OCI-LY3 (cell line): ENCODE measurements around the gene FICD.

Experiments used
- H2AFZ ChIP-seq: fragments of 200-600, 300-600 bp; shearing (Covaris generic); 2 replicates; pipeline ENCODE4 v1.6.0; 2014; ENCODE audit warnings: antibody characterized with exemption, low read depth, low read length
- H3K27ac ChIP-seq: fragments of 200-600, 300-600 bp; sonication (generic); 2 replicates; pipeline ENCODE4 v1.5.1; 2014; ENCODE audit warnings: mild to moderate bottlenecking, low read length, moderate library complexity, mixed read lengths
- H3K27me3 ChIP-seq: fragments of 200-600, 300-600 bp; sonication (generic); 2 replicates; pipeline ENCODE4 v1.6.1; 2014; ENCODE audit warnings: low read depth, low read length, mixed read lengths
- H3K36me3 ChIP-seq: fragments of 200-600, 300-600 bp; sonication (generic); replicated peaks from 2 replicates; pipeline ENCODE3; 2014; ENCODE audit warnings: low read depth, low read length, mixed read lengths
- H3K4me1 ChIP-seq: fragments of 300-600, 200-600 bp; sonication (generic); 2 replicates; pipeline ENCODE4 v1.6.1; 2014; ENCODE audit warnings: low read length, mixed read lengths
- H3K4me2 ChIP-seq: fragments of 200-600, 300-600 bp; sonication (generic); 2 replicates; pipeline ENCODE4 v1.6.1; 2014; ENCODE audit warnings: low read length, mixed read lengths
- H3K4me3 ChIP-seq: fragments of 300-600, 200-600 bp; sonication (generic); 2 replicates; pipeline ENCODE4 v1.5.1; 2014; ENCODE audit warnings: antibody characterized with exemption, mild to moderate bottlenecking, low read length, moderate library complexity
- H3K79me2 ChIP-seq: fragments of 300-600, 200-600 bp; shearing (Covaris generic); 2 replicates; pipeline ENCODE4 v1.6.1; 2014; ENCODE audit warnings: mild to moderate bottlenecking, low read length, mixed read lengths
- H3K9ac ChIP-seq: fragments of 300-600, 200-600 bp; shearing (Covaris generic); 2 replicates; pipeline ENCODE4 v1.6.0; 2014; ENCODE audit warnings: mild to moderate bottlenecking, low read length, moderate library complexity
- H3K9me3 ChIP-seq: fragments of 200-600, 300-600 bp; shearing (Covaris generic); 2 replicates; pipeline ENCODE4 v1.6.1; 2014; ENCODE audit warnings: low read length, mixed read lengths; ENCODE audit not compliant: insufficient read depth
- H4K20me1 ChIP-seq: fragments of 200-600, 300-600 bp; sonication (generic); 2 replicates; pipeline ENCODE4 v1.6.1; 2016; ENCODE audit warnings: low read length, mixed read lengths; ENCODE audit not compliant: insufficient read depth
- CTCF ChIP-seq: fragments of 200-600, 300-600 bp; sonication (generic); IDR thresholded peaks from 2 replicates; pipeline ENCODE4 v1.5.1; 2014; ENCODE audit warnings: antibody characterized with exemption, low read length, low read depth
- EZH2phosphoT487 ChIP-seq: fragments of 200-600 bp; shearing (Covaris generic); IDR thresholded peaks from 2 replicates; pipeline ENCODE4 v1.6.1; 2018; ENCODE audit warnings: antibody characterized with exemption, mixed run types, low read depth

The FICD gene

GRCh38 chr12:108526482-108527165 lies 11.5 kb downstream of the FICD start:
- no peaks in the 10 kb centered on the region for H3K9me3 ChIP-seq
- H3K4me3 ChIP-seq: no peak overlapping the region
- no peak overlapping the region for H3K27ac ChIP-seq
- peaks cover 9% of the 10 kb centered on the region; the same call in 1 of the 2 replicates for H4K20me1 ChIP-seq
- no peak overlapping the region for H2AFZ ChIP-seq
- no peak overlapping the region for H3K9ac ChIP-seq
- H3K36me3 ChIP-seq: peaks cover 80% of the 10 kb centered on the region
- TF ChIP-seq EZH2phosphoT487 (no peak), CTCF (no peak)
- H3K27me3 ChIP-seq: no peaks in the 10 kb centered on the region
- H3K4me1 ChIP-seq: no peaks in the 10 kb centered on the region
- H3K4me2 ChIP-seq: no peak overlapping the region
- peaks cover 10% of the 10 kb centered on the region for H3K79me2 ChIP-seq

- H2AFZ ChIP-seq: no peak overlapping the region
- H3K9ac ChIP-seq: no peak overlapping the region
- peaks cover 9% of the 10 kb centered on the region; the same call in 1 of the 2 replicates for H4K20me1 ChIP-seq
- peaks cover 10% of the 10 kb centered on the region for H3K79me2 ChIP-seq
- H3K4me2 ChIP-seq: no peak overlapping the region
- no peak for TF ChIP-seq CTCF
- no peak for TF ChIP-seq EZH2phosphoT487
- H3K9me3 ChIP-seq: no peaks in the 10 kb centered on the region
- H3K27ac ChIP-seq: no peak overlapping the region
- H3K36me3 ChIP-seq: peaks cover 81% of the 10 kb centered on the region
- H3K4me1 ChIP-seq: no peaks in the 10 kb centered on the region
- no peaks in the 10 kb centered on the region for H3K27me3 ChIP-seq
- H3K4me3 ChIP-seq: no peak overlapping the region
Observed at GRCh38 chr12:108527166-108527496, 12.1 kb downstream of the FICD start.

- Histone ChIP-seq H3K9ac (no peak overlapping the region), H3K36me3 (peaks cover 72% of the 10 kb centered on the region)
- TF ChIP-seq EZH2phosphoT487 (no peak), CTCF (no peak)
Observed at GRCh38 chr12:108530161-108530560, 15.1 kb downstream of the FICD start.

GRCh38 chr12:108531929-108532848 lies 17.1 kb downstream of the FICD start:
- Histone ChIP-seq H3K4me1 (no peaks in the 10 kb centered on the region), H2AFZ (no peak overlapping the region), H3K79me2 (peaks cover 31% of the 10 kb centered on the region), H3K4me2 (no peak overlapping the region), H3K9ac (no peak overlapping the region), H4K20me1 (0 out of 2 replicates have a peak, but pooled peaks cover 2% of the 10 kb centered on the region), H3K9me3 (no peaks in the 10 kb centered on the region), H3K27ac (no peak overlapping the region), H3K36me3 (peaks cover 73% of the 10 kb centered on the region), H3K4me3 (no peak overlapping the region), H3K27me3 (no peaks in the 10 kb centered on the region)
- no peak for TF ChIP-seq CTCF

More at GRCh38 chr12:108530161-108530560, 15.1 kb downstream of the FICD start:
- H3K27ac ChIP-seq: no peak overlapping the region
- no peaks in the 10 kb centered on the region for H3K27me3 ChIP-seq
- no peak overlapping the region for H2AFZ ChIP-seq
- H3K4me3 ChIP-seq: no peak overlapping the region
- H3K4me2 ChIP-seq: no peak overlapping the region
- H3K79me2 ChIP-seq: peaks cover 16% of the 10 kb centered on the region
- H3K9me3 ChIP-seq: no peaks in the 10 kb centered on the region
- H3K4me1 ChIP-seq: no peaks in the 10 kb centered on the region
- peaks cover 5% of the 10 kb centered on the region; the same call in 1 of the 2 replicates for H4K20me1 ChIP-seq
